HepG2 (cell line): ENCODE results near the gene CHD9. TPM values are rescaled to one million over a fixed set of nuclear protein-coding genes. Genes with fewer than 3 reads are reported as not detected.
A peak's percentile ranks its signal among the peaks of the same experiment; 100 is the strongest.

Source experiments
- ATAC-seq: fragments of 200-7000 bp; cut with Tn5 transposase; 3 replicates; pipeline ENCODE4 v1.9.1; 2020; ENCODE audit warnings: mild to moderate bottlenecking, moderate library complexity
- BruUV-seq: library from RNA; stranded (reverse); fragments of 400-500 nt; replicated peaks from 2 replicates; lab custom pipeline; 2021; lab: Mats Ljungman, UMichigan
- CTCF ChIA-PET: fragments of 300-600 bp; formaldehyde crosslinking; extraction: SDS; loops from one replicate; lab custom pipeline; 2021; ENCODE audit warnings: low total read pairs, inconsistent platforms, low intra/inter-chr PET ratio; lab: Yijun Ruan, JAX
- POLR2A ChIA-PET: fragments of 350-600 bp; sonication (Branson Sonifier 250); formaldehyde crosslinking; loops from one replicate; lab custom pipeline; 2020; ENCODE audit warnings: antibody characterized with exemption, inconsistent platforms; lab: Yijun Ruan, JAX
- DNase-seq: peaks from one replicate; pipeline ENCODE4 v3.0.0-alpha.2; 2015; ENCODE audit warnings: low spot score
- FAIRE-seq: peaks from 3 replicates; lab custom pipeline; 2011; peaks lifted over from hg19 to GRCh38; lab: Jason Lieb, UNC
- H2AFZ ChIP-seq: one replicate; pipeline ENCODE4 v1.6.1; 2011; ENCODE audit warnings: low read length, inconsistent platforms
- H3K27ac ChIP-seq: fragments of 300-600 bp; 3 replicates; pipeline ENCODE4 v1.8.0; 2011; ENCODE audit warnings: mixed run types, mild to moderate bottlenecking, mixed read lengths, low read length, inconsistent platforms; ENCODE audit not compliant: insufficient read depth; ENCODE audit errors: extremely low read length
- H3K27me3 ChIP-seq, 2 experiments: fragments of 200-600 bp in 1 of 2; 2 replicates in 1 of 2; 3 replicates in 1 of 2; pipeline versions ENCODE4 v1.6.0 to v1.8.0; 2011; ENCODE audit warnings: low read length in 2 of 2, mild to moderate bottlenecking in 2 of 2, moderate library complexity in 2 of 2, inconsistent platforms in 1 of 2; ENCODE audit not compliant: insufficient read depth in 2 of 2, control insufficient read depth in 1 of 2
- H3K36me3 ChIP-seq, 2 experiments: fragments of 200-600 bp in 1 of 2; replicated peaks in 1 of 2; 2 replicates in 1 of 2; 3 replicates in 1 of 2; pipeline versions ENCODE4 v1.5.1 to v1.8.0; 2011; ENCODE audit warnings: low read length in 2 of 2, inconsistent platforms in 1 of 2; ENCODE audit not compliant: insufficient read depth in 2 of 2, control insufficient read depth in 1 of 2
- H3K4me1 ChIP-seq: 2 replicates; pipeline ENCODE4 v1.5.1; 2012; ENCODE audit warnings: low read length, inconsistent platforms; ENCODE audit not compliant: insufficient read depth
- H3K4me2 ChIP-seq: 2 replicates; pipeline ENCODE4 v1.6.0; 2011; ENCODE audit warnings: low read depth, low read length, inconsistent platforms
- H3K4me3 ChIP-seq, 3 experiments: fragments of 200-600 bp in 1 of 3; sonication (generic), shearing (Covaris generic) in 1 of 3; replicated peaks in 1 of 3; 2 replicates each; pipeline ENCODE4 v1.5.1; 2011 to 2016; ENCODE audit warnings: low read length in 3 of 3, inconsistent platforms in 2 of 3, low read depth in 2 of 3, mild to moderate bottlenecking in 2 of 3, control low read depth in 1 of 3, mixed read lengths in 1 of 3; ENCODE audit not compliant: insufficient read depth in 1 of 3
- H3K79me2 ChIP-seq: one replicate; pipeline ENCODE4 v1.6.1; 2011; ENCODE audit warnings: low read length, inconsistent platforms; ENCODE audit not compliant: insufficient read depth
- H3K9ac ChIP-seq: 2 replicates; pipeline ENCODE4 v1.6.0; 2011; ENCODE audit warnings: mild to moderate bottlenecking, low read depth, low read length, inconsistent platforms; ENCODE audit not compliant: insufficient read depth
- H3K9me3 ChIP-seq: 2 replicates; pipeline ENCODE4 v1.5.1; 2012; ENCODE audit warnings: mild to moderate bottlenecking, low read length
- H4K20me1 ChIP-seq: 2 replicates; pipeline ENCODE4 v1.6.0; 2011; ENCODE audit warnings: inconsistent platforms, mild to moderate bottlenecking, low read length, moderate library complexity; ENCODE audit not compliant: insufficient read depth
- ATF5 ChIP-seq: sonication (generic); formaldehyde crosslinking; IDR thresholded peaks from 2 replicates; pipeline ENCODE4 v1.4.0; 2020; ENCODE audit warnings: mild to moderate bottlenecking, low read depth, missing genetic modification reagents
- DNMT3B ChIP-seq: conservative IDR thresholded peaks from 2 replicates; pipeline ENCODE4 v1.6.1; 2016; ENCODE audit warnings: missing biosample characterization, control low read depth
- IRF1 ChIP-seq: sonication (generic); formaldehyde crosslinking; IDR thresholded peaks from 2 replicates; pipeline ENCODE4 v1.4.0; 2020; ENCODE audit warnings: low read depth, mild to moderate bottlenecking, missing genetic modification reagents
- NR0B2 ChIP-seq: sonication (generic); formaldehyde crosslinking; IDR thresholded peaks from 2 replicates; pipeline ENCODE4 v1.4.0; 2020; ENCODE audit warnings: mild to moderate bottlenecking, missing genetic modification reagents
- PHF8 ChIP-seq: sonication (generic); formaldehyde crosslinking; IDR thresholded peaks from 2 replicates; pipeline ENCODE4 v1.5.0; 2020; ENCODE audit warnings: missing genetic modification reagents
- TFDP2 ChIP-seq: sonication (generic); formaldehyde crosslinking; IDR thresholded peaks from 2 replicates; pipeline ENCODE4 v1.4.0; 2020; ENCODE audit warnings: missing genetic modification reagents
- ZBTB40 ChIP-seq, 2 experiments: fragments of 450-650 bp in 1 of 2; sonication (generic) in 1 of 2; formaldehyde crosslinking in 1 of 2; IDR thresholded peaks; 2 replicates each; pipeline versions ENCODE4 v1.6.1 to v1.8.0; 2016 to 2022; ENCODE audit warnings: antibody characterized with exemption in 1 of 2, mild to moderate bottlenecking in 1 of 2, missing genetic modification reagents in 1 of 2
- ZFX ChIP-seq: sonication (generic); formaldehyde crosslinking; IDR thresholded peaks from 2 replicates; pipeline ENCODE4 v1.4.0; 2020; ENCODE audit warnings: mild to moderate bottlenecking, low read depth, missing genetic modification reagents, moderate library complexity
- ZMAT5 ChIP-seq: sonication (generic); formaldehyde crosslinking; IDR thresholded peaks from 2 replicates; pipeline ENCODE4 v1.5.0; 2020; ENCODE audit warnings: mild to moderate bottlenecking, low read depth, missing genetic modification reagents, borderline replicate concordance
- WGBS: methylation state at CpG from one replicate; pipeline ENCODE4 v1.1.6; 2017; ENCODE audit warnings: low lambda C conversion rate; 5-methylcytosine and 5-hydroxymethylcytosine counted together
- in situ Hi-C: cut with HindIII; loops from 2 replicates; pipeline ENCODE4 v1.10.0; 2017; ENCODE audit warnings: low pct_unique_long_range_greater_than_20kb; ENCODE audit not compliant: extremely low pct_ligation_motif_present
- intact Hi-C: fragments of 100-400 bp; cut with micrococcal nuclease; formaldehyde crosslinking; loops from one replicate; pipeline ENCODE4 v1.10.0; 2022; ENCODE audit not compliant: unreplicated experiment
- polyA plus RNA-seq, 8 experiments: library from polyadenylated mRNA; depleted of rRNA in 3 of 8; stranded (reverse) in 7 of 8; unstranded in 1 of 8; fragments of >200 nt; fragmentation: Illumina TruSeq in 4 of 8; extraction: Trizol in 4 of 8; gene quantifications; 2 replicates each; pipeline versions ENCODE4 v1.2.1 to v1.2.3, GENCODE V29; 2011 to 2016; ENCODE audit warnings: low read depth in 4 of 8, missing spikeins in 1 of 8, mixed read lengths in 1 of 8; ENCODE audit not compliant: insufficient read depth in 1 of 8
- total RNA-seq, 5 experiments: library from RNA; depleted of rRNA; stranded (reverse); fragments of >200 nt; fragmentation: Illumina TruSeq; extraction: Trizol; gene quantifications; 2 replicates each; pipeline ENCODE4 v1.2.3, GENCODE V29; 2016; ENCODE audit warnings: low read depth in 1 of 5

The CHD9 gene
- total and polyA plus RNA-seq, 2 of the 13 experiments (the other 11 are each of a cell fraction or from before 2014, with no cell fraction given), result 23.4 to 27.7 TPM

- intact Hi-C loops (no loop called here), in situ Hi-C loops (no loop called here)
- Histone ChIP-seq H3K9me3 (no peaks in the 10 kb centered on the region), H3K4me1 (peaks cover 59% of the 10 kb centered on the region), H3K4me2 (peak overlapping the region; percentile 59), H3K4me3 (peak overlapping the region in 1 of 3 experiments; percentile 25; a peak in 1 of 6 replicates), H3K9ac (0 out of 2 replicates have a peak overlapping the region, but pooled peaks have one; percentile 2), H3K36me3 (no peaks in the 10 kb centered on the region), H3K27ac (no peak overlapping the region), H3K79me2 (no peaks in the 10 kb centered on the region), H4K20me1 (no peaks in the 10 kb centered on the region), H3K27me3 (peaks cover 0 to 4% of the 10 kb centered on the region in 2 experiments; a peak in 1 of 5 replicates), H2AFZ (peak overlapping the region; percentile 30)
- peak; percentile 39 for DNase-seq
- CTCF ChIA-PET, result no interaction called here
- POLR2A ChIA-PET, result interaction anchor here (1.1 to 1.4 kb wide), 2 partner anchors 14 to 88 kb away, joined by 3 read pairs; partner anchors contain the start of gene CHD9
- 10% methylated on average over 4 of the region's 4 CpGs for WGBS
- no TSS peak for BruUV-seq
- ATAC-seq, result peak; percentile 50
- FAIRE-seq, result no peak
- TF ChIP-seq ZBTB40 (IDR thresholded peaks at IDR 0.05) (no peak), ZBTB40 (CRISPR knock-in tag; IDR thresholded peaks at IDR 0.05) (no peak), PHF8 (no peak), TFDP2 (CRISPR knock-in tag) (no peak), ZMAT5 (no peak), ATF5 (CRISPR knock-in tag) (no peak), IRF1 (CRISPR knock-in tag) (no peak), DNMT3B (CRISPR knock-in tag) (no peak), ZFX (CRISPR knock-in tag) (peak; percentile 45; the same call in 1 of the 2 replicates), NR0B2 (CRISPR knock-in tag) (no peak)
Observed at GRCh38 chr16:53041320-53042051, 13.3 kb upstream of the CHD9 start.
